Measurements from ENCODE around the gene HIVEP2. TPM values are rescaled to one million over a fixed set of nuclear protein-coding genes. Genes with fewer than 3 reads are reported as not detected.

Gene HIVEP2
- total and polyA plus RNA-seq, 10 donors = 2.5 to 41.3 (median 30.3) TPM

- Histone ChIP-seq H3K9me3 (peaks cover 0 to 6% (median 0%) of the 10 kb centered on the region in 8 donors), H3K27me3 (replicated peaks in 1 of 7) (no peaks in the 10 kb centered on the region), H3K36me3 (no peaks in the 10 kb centered on the region), H3K4me3 (no peak overlapping the region), H3K27ac (peak overlapping the region in 5 of 8 donors; percentile 85 to 92 (median 87)), H3K4me1 (peaks cover 29 to 93% (median 54%) of the 10 kb centered on the region in 6 donors)
- DNase-seq = no peak
- intact Hi-C loops (cut with DNase I; ENCODE audit: low total_unique reads) = loop anchor here (10.0 kb wide), 1 partner anchor 123 kb away; the partner anchor contains the start of gene HIVEP2
- WGBS, 5 donors = 62 to 83% (median 75%) methylated on average over 4 of the region's 4 CpGs
- TF ChIP-seq POLR2AphosphoS5 (IDR thresholded peaks at IDR 0.05) (no peak), CTCF (IDR thresholded peaks at IDR 0.05 in 8 of 11, conservative IDR thresholded peaks at IDR 0.05 in 3 of 11) (no peak), POLR2A (IDR thresholded peaks at IDR 0.05) (no peak)
Observed at GRCh38 chr6:142821860-142822259, 123.1 kb downstream of the HIVEP2 start.

- 77 to 88% (median 84%) methylated on average over 6 of the region's 6 CpGs for WGBS, 5 donors
- H3K4me1 ChIP-seq = peaks cover 29 to 86% (median 50%) of the 10 kb centered on the region in 6 donors
- H3K27ac ChIP-seq = peak overlapping the region; percentile 2 to 92 (median 86)
Observed at GRCh38 chr6:142821164-142821716, 123.7 kb downstream of the HIVEP2 start.

GRCh38 chr6:142820338-142821051 lies 124.5 kb downstream of the HIVEP2 start:
- H3K36me3 ChIP-seq = no peaks in the 10 kb centered on the region
- peak overlapping the region; percentile 73 to 92 (median 86) for H3K27ac ChIP-seq
- peaks cover 29 to 82% (median 49%) of the 10 kb centered on the region in 6 donors for H3K4me1 ChIP-seq
- TF ChIP-seq CTCF (IDR thresholded peaks at IDR 0.05 in 8 of 11, conservative IDR thresholded peaks at IDR 0.05 in 3 of 11) (no peak), POLR2AphosphoS5 (IDR thresholded peaks at IDR 0.05) (no peak), POLR2A (IDR thresholded peaks at IDR 0.05) (no peak)
- peak overlapping the region; percentile 24 to 67 (median 38) for H3K4me3 ChIP-seq
- WGBS, 5 donors = 15 to 27% (median 20%) methylated on average over 4 of the region's 4 CpGs
- no peak for DNase-seq
- H3K27me3 ChIP-seq (replicated peaks in 1 of 7) = no peaks in the 10 kb centered on the region
- intact Hi-C loops (cut with DNase I; ENCODE audit: low total_unique reads) = loop anchor here (10.0 kb wide), 1 partner anchor 124 kb away; the partner anchor contains the start of gene HIVEP2
- H3K9me3 ChIP-seq = peaks cover 0 to 6% (median 0%) of the 10 kb centered on the region in 8 donors

More at GRCh38 chr6:142821164-142821716, 123.7 kb downstream of the HIVEP2 start:
- no peaks in the 10 kb centered on the region for H3K27me3 ChIP-seq (replicated peaks in 1 of 7)
- H3K36me3 ChIP-seq = no peaks in the 10 kb centered on the region
- DNase-seq = no peak
- H3K9me3 ChIP-seq = peaks cover 0 to 6% (median 0%) of the 10 kb centered on the region in 8 donors
- H3K4me3 ChIP-seq = no peak overlapping the region
- intact Hi-C loops (cut with DNase I; ENCODE audit: low total_unique reads) = loop anchor here (10.0 kb wide), 1 partner anchor 124 kb away; the partner anchor contains the start of gene HIVEP2
- TF ChIP-seq POLR2AphosphoS5 (IDR thresholded peaks at IDR 0.05) (no peak), POLR2A (IDR thresholded peaks at IDR 0.05) (no peak), CTCF (IDR thresholded peaks at IDR 0.05 in 8 of 11, conservative IDR thresholded peaks at IDR 0.05 in 3 of 11) (no peak)
